ENCODE data around the gene ACOXL.

The ACOXL gene

GRCh38 chr2:110702514-110703380, 29.6 kb upstream of the ACOXL start:
- H3K4me3 ChIP-seq (ENCODE audit: low read depth, low read length): no peak overlapping the region
- TF ChIP-seq CTCF (IDR thresholded peaks at IDR 0.05; ENCODE audit: low read depth, low read length, missing control alignments): no peak
- DNase-seq (ENCODE audit: low read depth): no peak

GRCh38 chr2:110707386-110707965, 24.9 kb upstream of the ACOXL start:
- no peak for DNase-seq (ENCODE audit: low read depth)
- H3K4me3 ChIP-seq (ENCODE audit: low read depth, low read length): no peak overlapping the region
- TF ChIP-seq CTCF (IDR thresholded peaks at IDR 0.05; ENCODE audit: low read depth, low read length, missing control alignments): no peak

- DNase-seq (ENCODE audit: low read depth): no peak
- no peak overlapping the region for H3K4me3 ChIP-seq (ENCODE audit: low read depth, low read length)
- TF ChIP-seq CTCF (IDR thresholded peaks at IDR 0.05; ENCODE audit: low read depth, low read length, missing control alignments): no peak
Observed at GRCh38 chr2:110708455-110708854, 23.9 kb upstream of the ACOXL start.

GRCh38 chr2:110712737-110713136, 19.6 kb upstream of the ACOXL start:
- no peak for TF ChIP-seq CTCF (IDR thresholded peaks at IDR 0.05; ENCODE audit: low read depth, low read length, missing control alignments)
- no peak overlapping the region for H3K4me3 ChIP-seq (ENCODE audit: low read depth, low read length)
- no peak for DNase-seq (ENCODE audit: low read depth)

- DNase-seq (ENCODE audit: low read depth): peak; percentile 21
- H3K4me3 ChIP-seq (ENCODE audit: low read depth, low read length): no peak overlapping the region
- no peak for TF ChIP-seq CTCF (IDR thresholded peaks at IDR 0.05; ENCODE audit: low read depth, low read length, missing control alignments)
Observed at GRCh38 chr2:110713513-110714362, 18.6 kb upstream of the ACOXL start.

- DNase-seq (ENCODE audit: low read depth): no peak
- TF ChIP-seq CTCF (IDR thresholded peaks at IDR 0.05; ENCODE audit: low read depth, low read length, missing control alignments): no peak
- H3K4me3 ChIP-seq (ENCODE audit: low read depth, low read length): no peak overlapping the region
Observed at GRCh38 chr2:110714452-110715224, 17.7 kb upstream of the ACOXL start.
